Ishikawa (cell line): Measurements from ENCODE around the gene SCAANT1.

Source experiments
- EP300 ChIP-seq: IDR thresholded peaks from 2 replicates; pipeline ENCODE4 v1.6.1; 2012; ENCODE audit warnings: borderline replicate concordance
- NFIC ChIP-seq: IDR thresholded peaks from 2 replicates; pipeline ENCODE4 v1.6.1; 2012
- REST ChIP-seq: IDR thresholded peaks from 2 replicates; pipeline ENCODE4 v1.6.1; 2012; ENCODE audit warnings: low read depth, mild to moderate bottlenecking
- TAF1 ChIP-seq: IDR thresholded peaks from 2 replicates; pipeline ENCODE4 v1.6.1; 2012; ENCODE audit warnings: low read depth, mild to moderate bottlenecking

GRCh38 chr3:63961891-63962290, 49.7 kb upstream of the SCAANT1 start:
- TF ChIP-seq EP300 = no peak
- TF ChIP-seq NFIC = no peak
- no peak for TF ChIP-seq TAF1
- no peak for TF ChIP-seq REST
